CD4-positive, alpha-beta T cell (primary cell): ENCODE measurements around the gene UBTD2. TPM values are rescaled to one million over a fixed set of nuclear protein-coding genes. Genes with fewer than 3 reads are reported as not detected.

Experiments used
- ATAC-seq: fragments of 200-7000 bp; cut with Tn5 transposase; one replicate; pipeline ENCODE4 v1.10.0; 2022; ENCODE audit warnings: mild to moderate bottlenecking; ENCODE audit not compliant: poor library complexity
- CTCF ChIA-PET: fragments of 350-600 bp; sonication (Branson Sonifier 250); formaldehyde crosslinking; loops from one replicate; lab custom pipeline; 2021; ENCODE audit warnings: antibody characterized with exemption, inconsistent platforms; lab: Charles Lee
- POLR2A ChIA-PET: fragments of 350-600 bp; sonication (Branson Sonifier 250); formaldehyde crosslinking; loops from one replicate; lab custom pipeline; 2021; ENCODE audit warnings: antibody characterized with exemption, inconsistent platforms; lab: Charles Lee
- DNase-seq, 14 experiments: peaks; one replicate each; pipeline ENCODE4 v3.0.0-alpha.2; 2013 to 2020; ENCODE audit warnings: mixed read lengths in 2 of 14
- H3K27ac ChIP-seq, 2 donors: one replicate each; pipeline versions ENCODE4 v1.5.1 to v1.7.0; 2013; ENCODE audit warnings: low read length in 2 of 2, low read depth in 1 of 2, mild to moderate bottlenecking in 1 of 2
- H3K27me3 ChIP-seq, 2 experiments: 1 replicate in 1 of 2; 2 replicates in 1 of 2; pipeline versions ENCODE4 v1.6.1 to v1.7.0; 2013; ENCODE audit warnings: low read length in 2 of 2, control low read depth in 1 of 2, mild to moderate bottlenecking in 1 of 2, moderate library complexity in 1 of 2; ENCODE audit not compliant: insufficient read depth in 2 of 2, control insufficient read depth in 1 of 2
- H3K36me3 ChIP-seq: one replicate; pipeline ENCODE4 v1.6.1; 2013; ENCODE audit warnings: low read length, control low read depth; ENCODE audit not compliant: insufficient read depth
- H3K4me1 ChIP-seq: one replicate; pipeline ENCODE4 v1.6.1; 2013; ENCODE audit warnings: low read length, control low read depth; ENCODE audit not compliant: insufficient read depth
- H3K4me3 ChIP-seq: one replicate; pipeline ENCODE4 v1.5.1; 2013; ENCODE audit warnings: mild to moderate bottlenecking, low read length, moderate library complexity
- H3K9me3 ChIP-seq, 2 experiments: 1 replicate in 1 of 2; 2 replicates in 1 of 2; pipeline versions ENCODE4 v1.6.1 to v1.7.0; 2013; ENCODE audit warnings: low read length in 2 of 2, mild to moderate bottlenecking in 2 of 2, control low read depth in 1 of 2, moderate library complexity in 1 of 2; ENCODE audit not compliant: control insufficient read depth in 1 of 2, insufficient read depth in 1 of 2
- H3K27ac Mint-ChIP-seq: one replicate; pipeline ENCODE4 v1.8.0; 2020; ENCODE audit warnings: mixed read lengths
- H3K27me3 Mint-ChIP-seq: one replicate; pipeline ENCODE4 v1.8.0; 2021; ENCODE audit warnings: mixed read lengths
- H3K36me3 Mint-ChIP-seq: one replicate; pipeline ENCODE4 v1.8.0; 2021; ENCODE audit warnings: low read depth, mixed read lengths
- H3K4me1 Mint-ChIP-seq: one replicate; pipeline ENCODE4 v1.8.0; 2021; ENCODE audit warnings: low read depth, mixed read lengths
- H3K4me3 Mint-ChIP-seq: one replicate; pipeline ENCODE4 v1.8.0; 2020; ENCODE audit warnings: mild to moderate bottlenecking, mixed read lengths
- H3K9me3 Mint-ChIP-seq: one replicate; pipeline ENCODE4 v1.8.0; 2020; ENCODE audit warnings: mixed read lengths
- CTCF ChIP-seq: fragments of 200-600 bp; IDR thresholded peaks from one replicate; pipeline ENCODE4 v1.8.0; 2022; ENCODE audit warnings: antibody characterized with exemption, mild to moderate bottlenecking
- intact Hi-C, 2 experiments: fragments of 100-400 bp; cut with DNase I in 1 of 2; cut with micrococcal nuclease in 1 of 2; formaldehyde crosslinking; loops; one replicate each; pipeline versions ENCODE4 v1.15.1 to v1.9.0; 2023 to 2025; cut with DNase I, micrococcal nuclease
- total RNA-seq, 174 experiments: library from RNA in 2 of 174; stranded (reverse) in 2 of 174; gene quantifications; one replicate each; pipeline ENCODE4 v1.2.3 and lab custom pipeline; 2021 to 2026

The UBTD2 gene
- total RNA-seq, 2 experiments from 2014 or later, result 0.66 to 1.1 TPM

DNA sequence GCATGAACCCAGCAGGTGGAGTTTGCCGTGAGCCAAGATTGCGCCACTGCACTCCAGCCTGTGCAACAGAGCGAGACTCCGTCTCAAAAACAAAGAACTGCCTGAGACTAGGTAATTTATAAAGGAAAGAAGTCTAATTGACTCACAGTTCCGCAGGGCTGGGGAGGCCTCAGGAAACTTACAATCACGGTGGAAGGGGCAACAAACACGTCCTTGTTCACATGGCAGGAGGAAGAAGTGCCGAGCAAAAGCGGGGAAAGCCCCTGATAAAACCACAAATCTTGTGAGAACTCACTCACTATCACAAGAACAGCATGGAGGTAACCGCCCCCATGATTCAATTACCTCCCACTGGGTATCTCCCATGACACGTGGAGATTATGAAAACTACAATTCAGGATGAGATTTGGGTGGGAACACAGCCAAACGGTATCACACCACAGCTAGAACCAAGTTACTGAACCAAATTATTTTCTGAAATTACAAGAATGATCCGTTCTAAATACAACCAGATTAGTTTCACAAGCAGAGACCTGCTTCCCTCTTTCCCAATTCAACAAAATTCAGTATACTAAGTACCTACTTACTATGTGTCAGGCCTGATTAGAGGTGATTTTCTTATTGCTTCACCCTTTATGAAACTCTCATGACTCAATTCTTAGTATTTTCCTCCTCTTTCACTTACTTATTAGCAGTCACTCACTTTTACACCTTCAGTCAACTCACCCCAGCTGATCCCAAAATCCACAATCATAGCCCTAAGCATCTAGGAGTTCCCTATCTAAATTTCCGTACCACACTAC, 8.4 kb downstream of the UBTD2 start:
- ChIA-PET POLR2A (no interaction called here), CTCF (no interaction called here)
- no peaks in the 10 kb centered on the region for H3K27me3 ChIP-seq
- no peak overlapping the region for H3K4me3 ChIP-seq
- DNase-seq (peak in 12 of 14 experiments; percentile 2 to 83 (median 26)), ATAC-seq (peak; percentile 86)
- peaks cover 8% of the 10 kb centered on the region for H3K4me1 ChIP-seq
- Mint-ChIP-seq H3K4me3 (no peak overlapping the region), H3K27ac (no peak overlapping the region), H3K27me3 (no peaks in the 10 kb centered on the region), H3K36me3 (no peaks in the 10 kb centered on the region), H3K9me3 (no peaks in the 10 kb centered on the region), H3K4me1 (peaks cover 41% of the 10 kb centered on the region)
- H3K27ac ChIP-seq, result no peak overlapping the region
- no peaks in the 10 kb centered on the region for H3K9me3 ChIP-seq
- intact Hi-C loops, result no loop called here
- H3K36me3 ChIP-seq, result no peaks in the 10 kb centered on the region
- TF ChIP-seq CTCF, result no peak

DNA sequence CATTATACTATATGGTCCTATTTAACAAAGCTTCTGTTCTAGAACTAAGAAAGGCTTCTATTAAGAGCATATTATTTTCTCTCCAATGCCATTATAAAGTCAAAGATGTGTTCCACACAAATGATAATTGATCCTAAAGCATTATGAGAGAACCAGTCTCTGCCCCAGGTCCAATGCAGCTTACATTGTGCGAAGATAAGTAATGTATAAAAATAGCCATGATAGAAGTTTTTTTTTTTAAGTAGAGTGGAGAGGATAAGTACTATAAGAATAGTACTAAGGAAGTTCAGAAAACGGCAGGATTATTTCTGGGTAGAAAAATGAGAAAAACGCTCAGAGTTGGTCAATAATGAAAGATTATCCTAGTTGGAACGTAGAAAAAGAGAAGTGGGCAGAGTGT, 15.6 kb downstream of the UBTD2 start:
- H3K4me3 Mint-ChIP-seq, result no peak overlapping the region
- H3K36me3 ChIP-seq, result no peaks in the 10 kb centered on the region
- no peaks in the 10 kb centered on the region for H3K9me3 ChIP-seq
- H3K27me3 ChIP-seq, result no peaks in the 10 kb centered on the region
- H3K36me3 Mint-ChIP-seq, result peaks cover 5% of the 10 kb centered on the region
- no peak overlapping the region for H3K27ac Mint-ChIP-seq
- H3K4me1 ChIP-seq, result no peaks in the 10 kb centered on the region
- peaks cover 26% of the 10 kb centered on the region for H3K4me1 Mint-ChIP-seq
- no peak overlapping the region for H3K4me3 ChIP-seq
- ATAC-seq (no peak), DNase-seq (no peak)
- ChIA-PET CTCF (no interaction called here), POLR2A (no interaction called here)
- no peaks in the 10 kb centered on the region for H3K9me3 Mint-ChIP-seq
- intact Hi-C loops, result no loop called here
- no peaks in the 10 kb centered on the region for H3K27me3 Mint-ChIP-seq
- H3K27ac ChIP-seq, result no peak overlapping the region
- no peak for TF ChIP-seq CTCF

GRCh38 chr5:172266676-172267092, 16.9 kb downstream of the UBTD2 start:
- peaks cover 5% of the 10 kb centered on the region for H3K36me3 Mint-ChIP-seq
- ChIA-PET POLR2A (interaction anchor here (1.0 kb wide), 1 partner anchor 22 kb away, joined by 3 read pairs; no protein-coding TSS in a partner anchor), CTCF (interaction anchor here (1.1 kb wide), 1 partner anchor 27 kb away, joined by 3 read pairs; no protein-coding TSS in a partner anchor)
- no peak overlapping the region for H3K4me3 Mint-ChIP-seq
- Histone ChIP-seq H3K4me1 (no peaks in the 10 kb centered on the region), H3K27me3 (no peaks in the 10 kb centered on the region), H3K4me3 (no peak overlapping the region), H3K9me3 (no peaks in the 10 kb centered on the region), H3K27ac (no peak overlapping the region), H3K36me3 (no peaks in the 10 kb centered on the region)
- H3K27me3 Mint-ChIP-seq, result no peaks in the 10 kb centered on the region
- H3K9me3 Mint-ChIP-seq, result no peaks in the 10 kb centered on the region
- DNase-seq (no peak), ATAC-seq (no peak)
- TF ChIP-seq CTCF, result no peak
- intact Hi-C loops, result no loop called here
- H3K4me1 Mint-ChIP-seq, result peaks cover 18% of the 10 kb centered on the region
- H3K27ac Mint-ChIP-seq, result no peak overlapping the region
